Muscle of leg (tissue), 11 donors: ENCODE results near the gene ASGR2. TPM values are rescaled to one million over a fixed set of nuclear protein-coding genes. Genes with fewer than 3 reads are reported as not detected.
A peak's percentile ranks its signal among the peaks of the same experiment; 100 is the strongest.
"Not testable (repeated sequence)": the region's sequence is repeated elsewhere in the genome, so short reads cannot be mapped to it uniquely, and the experiment has no call there.

Experiments
- DNase-seq: peaks from one replicate; pipeline ENCODE4 v3.0.0; 2013
- H3K27ac ChIP-seq: one replicate; pipeline ENCODE4 v1.5.1; 2013; ENCODE audit warnings: mild to moderate bottlenecking, low read length, control low read depth
- H3K27me3 ChIP-seq: one replicate; pipeline ENCODE4 v1.6.1; 2013; ENCODE audit warnings: low read length; ENCODE audit not compliant: control insufficient read depth, insufficient read depth
- H3K36me3 ChIP-seq: one replicate; pipeline ENCODE4 v1.6.1; 2013; ENCODE audit warnings: low read length; ENCODE audit not compliant: control insufficient read depth, insufficient read depth
- H3K4me1 ChIP-seq: one replicate; pipeline ENCODE4 v1.6.1; 2013; ENCODE audit warnings: low read length; ENCODE audit not compliant: control insufficient read depth, insufficient read depth
- H3K4me3 ChIP-seq: one replicate; pipeline ENCODE4 v1.5.1; 2013; ENCODE audit warnings: low read length, control low read depth
- H3K9me3 ChIP-seq: replicated peaks from 2 replicates; pipeline ENCODE4 v1.6.1; 2013; ENCODE audit warnings: low read depth, low read length; ENCODE audit not compliant: control insufficient read depth
- WGBS: methylation state at CpG from one replicate; pipeline ENCODE4 v1.1.5; 2013; ENCODE audit warnings: missing lambda C conversion rate; ENCODE audit not compliant: insufficient coverage; 5-methylcytosine and 5-hydroxymethylcytosine counted together
- polyA plus RNA-seq, 8 donors: library from polyadenylated mRNA; unstranded; fragments of 120-200 nt; gene quantifications; one replicate each; pipeline versions ENCODE4 v1.2.1 to v1.2.3, GENCODE V29; 2013; ENCODE audit warnings: inconsistent platforms in 1 of 8, low replicate concordance in 1 of 8; ENCODE audit not compliant: insufficient read length in 8 of 8, insufficient read depth in 1 of 8
- total RNA-seq: library from RNA; stranded (reverse); fragments of 120-200 nt; gene quantifications from one replicate; pipeline ENCODE4 v1.2.4, GENCODE V29; 2013

ASGR2 gene
- total and polyA plus RNA-seq, 9 donors = 0.04 to 1.1 (median 0.43) TPM

DNA sequence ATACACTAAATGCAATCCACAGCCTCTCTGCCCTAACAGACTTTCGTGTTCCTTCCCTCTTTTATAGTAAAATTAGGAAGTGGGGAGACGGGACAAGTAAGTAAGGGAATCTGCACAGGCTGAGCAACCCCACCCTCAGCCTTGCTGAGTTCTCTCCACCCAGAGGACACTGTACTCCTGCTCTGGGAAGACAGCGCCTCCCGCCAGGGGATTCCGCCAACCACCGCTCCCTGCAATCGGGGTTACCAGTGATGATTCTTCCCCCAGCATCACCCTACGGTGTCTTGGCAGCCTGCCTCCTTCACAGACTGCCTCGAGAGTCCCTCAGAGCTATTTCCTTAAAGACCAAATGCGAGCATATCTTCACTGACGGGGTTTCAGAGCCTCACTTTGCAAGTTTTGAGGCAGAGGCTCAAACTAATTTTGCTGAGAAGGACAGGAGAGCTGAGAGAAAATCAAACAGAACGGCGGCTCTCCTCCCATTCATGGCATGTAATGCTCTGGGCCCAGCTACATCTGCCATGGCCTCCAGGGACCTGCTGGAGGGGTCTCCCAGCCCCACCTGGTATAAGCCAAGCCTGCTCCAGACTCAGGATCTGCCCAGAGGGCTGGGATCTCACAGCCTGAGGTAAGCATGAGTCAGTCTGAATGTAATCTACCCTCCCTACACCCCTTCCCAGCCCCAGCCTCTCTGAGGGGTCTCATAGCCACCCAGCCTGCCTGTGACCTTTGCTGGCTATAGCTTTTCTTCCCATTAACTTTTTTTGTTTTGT, 22.7 kb upstream of the ASGR2 start:
- Histone ChIP-seq H3K4me1 (peaks cover 10% of the 10 kb centered on the region), H3K36me3 (no peaks in the 10 kb centered on the region), H3K4me3 (no peak overlapping the region), H3K27me3 (peaks cover 23% of the 10 kb centered on the region), H3K27ac (no peak overlapping the region), H3K9me3 (no peaks in the 10 kb centered on the region)
- DNase-seq = peak; percentile 12
- 28% methylated on average over 10 of the region's 13 CpGs for WGBS

DNA sequence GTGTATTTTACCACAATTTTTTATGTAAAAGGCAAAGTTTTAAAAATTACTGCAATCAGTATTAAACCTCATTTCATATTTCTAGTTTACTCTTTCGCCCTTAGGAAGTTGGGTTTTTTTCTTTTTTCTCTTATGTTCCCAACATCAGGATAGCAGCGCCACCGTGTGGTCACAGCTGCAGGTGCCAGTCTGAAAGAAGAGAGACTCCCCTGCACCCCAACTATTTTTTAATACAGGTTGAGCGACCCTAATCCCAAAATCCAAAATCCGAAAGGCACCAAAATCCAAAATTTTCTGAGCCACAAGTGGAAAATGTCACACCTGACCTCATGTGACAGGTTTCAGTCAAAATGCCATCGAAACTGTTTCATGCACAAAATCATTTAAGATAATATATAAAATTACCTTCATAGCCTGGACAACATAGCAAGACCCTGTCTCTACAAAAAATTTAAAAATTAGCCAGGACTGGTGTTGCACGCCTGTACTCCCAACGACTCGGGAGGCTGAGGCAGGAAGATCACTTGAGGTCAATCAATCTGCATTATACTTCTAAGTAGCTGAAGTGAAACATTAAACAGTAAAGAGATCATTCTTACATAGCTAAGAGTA, 21.8 kb upstream of the ASGR2 start:
- DNase-seq = peak; percentile 80
- Histone ChIP-seq H3K36me3 (no peaks in the 10 kb centered on the region), H3K4me1 (peaks cover 10% of the 10 kb centered on the region), H3K4me3 (no peak overlapping the region), H3K27me3 (peaks cover 25% of the 10 kb centered on the region), H3K27ac (no peak overlapping the region), H3K9me3 (no peaks in the 10 kb centered on the region)
- 0% methylated on average over 3 of the region's 9 CpGs for WGBS

- H3K4me3 ChIP-seq = no peak overlapping the region
- no peak for DNase-seq
- no peaks in the 10 kb centered on the region for H3K36me3 ChIP-seq
- no peak overlapping the region for H3K27ac ChIP-seq
- H3K27me3 ChIP-seq = peaks cover 25% of the 10 kb centered on the region
- WGBS = 59% methylated on average over 18 of the region's 20 CpGs
- peaks cover 13% of the 10 kb centered on the region for H3K4me1 ChIP-seq
- H3K9me3 ChIP-seq = no peaks in the 10 kb centered on the region
Measured at GRCh38 chr17:7133916-7134315, 19.3 kb upstream of the ASGR2 start.

GRCh38 chr17:7133424-7133823, 18.8 kb upstream of the ASGR2 start:
- Histone ChIP-seq H3K27me3 (peaks cover 22% of the 10 kb centered on the region), H3K4me3 (no peak overlapping the region), H3K4me1 (peaks cover 13% of the 10 kb centered on the region), H3K27ac (no peak overlapping the region), H3K9me3 (no peaks in the 10 kb centered on the region), H3K36me3 (no peaks in the 10 kb centered on the region)
- 15% methylated on average over 14 of the region's 19 CpGs for WGBS
- peak; percentile 57 for DNase-seq

GRCh38 chr17:7132511-7133094, 18.0 kb upstream of the ASGR2 start:
- Histone ChIP-seq H3K27ac (peak overlapping the region; percentile 62), H3K4me3 (no peak overlapping the region), H3K36me3 (no peaks in the 10 kb centered on the region), H3K4me1 (peaks cover 13% of the 10 kb centered on the region), H3K27me3 (peaks cover 21% of the 10 kb centered on the region), H3K9me3 (no peaks in the 10 kb centered on the region)
- no CpG with 5 or more reads among the region's 7 CpGs for WGBS
- DNase-seq = peak; percentile 43

DNA sequence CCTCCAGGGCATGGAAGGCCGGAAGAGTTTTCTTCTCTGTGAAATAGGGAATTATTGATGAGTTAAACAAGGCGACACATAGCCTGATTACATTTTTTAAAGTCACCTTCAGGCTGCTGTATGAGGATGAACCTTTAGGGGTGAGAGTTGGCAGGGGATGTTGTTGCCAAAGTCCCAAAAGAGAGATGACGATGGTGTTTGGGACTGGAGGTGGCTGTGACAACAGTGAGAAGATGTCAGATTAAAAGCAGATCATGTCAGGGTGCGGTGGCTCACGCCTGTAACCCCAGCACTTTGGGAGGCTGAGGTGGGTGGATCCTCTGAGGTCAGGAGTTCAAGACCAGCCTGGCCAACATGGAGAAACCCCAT, 16.8 kb upstream of the ASGR2 start:
- Histone ChIP-seq H3K4me3 (no peak overlapping the region), H3K9me3 (no peaks in the 10 kb centered on the region), H3K27ac (peak overlapping the region; percentile 6), H3K27me3 (peaks cover 17% of the 10 kb centered on the region), H3K36me3 (no peaks in the 10 kb centered on the region), H3K4me1 (peaks cover 13% of the 10 kb centered on the region)
- DNase-seq = no peak
- 66% methylated on average over 3 of the region's 5 CpGs for WGBS

DNA sequence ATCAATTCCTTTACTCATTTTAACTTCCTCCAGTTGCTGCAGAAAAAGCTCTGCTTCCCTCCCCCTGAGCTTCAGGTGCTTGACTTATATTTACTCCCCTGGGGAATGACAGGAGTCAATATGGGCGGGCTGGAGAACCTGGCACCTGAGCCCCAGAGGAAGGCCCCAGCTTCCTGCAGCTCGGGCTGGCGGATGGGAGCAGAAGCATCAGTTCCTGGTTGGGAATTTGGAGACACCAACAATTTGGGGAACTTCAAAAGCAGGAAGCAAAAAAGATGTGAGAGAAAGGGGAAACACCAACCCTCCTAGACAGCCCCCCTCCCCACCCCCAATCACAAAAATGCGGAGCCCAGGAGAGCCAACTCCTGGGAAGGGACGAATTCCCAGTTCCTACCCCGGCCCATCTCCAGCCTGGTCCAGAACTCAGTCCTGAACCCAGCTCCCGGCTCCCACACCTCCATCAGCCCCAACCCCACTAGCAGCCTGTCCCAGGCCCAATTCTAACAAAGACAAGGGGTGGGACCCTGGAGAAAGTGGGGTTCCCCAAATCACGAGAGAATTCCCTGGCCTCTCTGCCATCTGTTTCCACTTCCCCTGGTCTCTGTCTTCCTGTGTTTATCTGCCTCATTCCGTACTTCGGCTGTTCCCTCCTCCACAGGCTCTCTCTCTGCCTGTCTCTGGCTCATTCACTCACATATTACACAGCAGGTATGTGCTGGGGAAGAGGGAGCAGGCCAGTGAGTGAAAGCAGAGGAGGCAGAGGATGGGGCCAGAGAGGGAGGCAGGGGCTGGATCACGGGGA, 16.2 kb upstream of the ASGR2 start:
- no peaks in the 10 kb centered on the region for H3K9me3 ChIP-seq
- peaks cover 13% of the 10 kb centered on the region for H3K4me1 ChIP-seq
- H3K36me3 ChIP-seq = no peaks in the 10 kb centered on the region
- no peak overlapping the region for H3K4me3 ChIP-seq
- 31% methylated on average over 4 of the region's 11 CpGs for WGBS
- H3K27ac ChIP-seq = peak overlapping the region; percentile 6
- DNase-seq = peak; percentile 48
- peaks cover 17% of the 10 kb centered on the region for H3K27me3 ChIP-seq

- Histone ChIP-seq H3K36me3 (no peaks in the 10 kb centered on the region), H3K27ac (no peak overlapping the region), H3K9me3 (no peaks in the 10 kb centered on the region), H3K4me1 (peaks cover 13% of the 10 kb centered on the region), H3K27me3 (peaks cover 17% of the 10 kb centered on the region), H3K4me3 (no peak overlapping the region)
- 90% methylated on average over 2 of the region's 8 CpGs for WGBS
- no peak for DNase-seq
Measured at GRCh38 chr17:7129311-7129710, 14.7 kb upstream of the ASGR2 start.

DNA sequence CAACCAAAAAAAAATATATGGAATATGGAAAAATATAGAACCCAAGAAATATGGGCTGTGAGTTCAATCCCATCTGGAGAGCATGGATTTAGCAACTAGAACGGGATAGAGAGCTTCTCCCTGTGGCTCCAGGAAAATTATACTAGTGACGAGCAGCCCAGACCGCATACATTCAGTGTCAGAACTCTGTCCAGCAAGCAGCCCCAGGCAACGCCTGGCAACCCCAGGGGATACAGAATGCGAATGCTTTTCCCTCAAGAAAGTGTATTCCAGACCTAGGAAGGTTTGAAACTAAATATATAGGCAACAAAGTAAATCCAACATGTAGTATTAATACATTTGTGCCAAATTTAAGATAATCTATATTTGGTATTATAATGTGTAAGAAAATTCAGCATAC, 13.5 kb upstream of the ASGR2 start:
- 28% methylated on average over 3 of the region's 5 CpGs for WGBS
- H3K27ac ChIP-seq = no peak overlapping the region
- no peak for DNase-seq
- H3K4me1 ChIP-seq = peaks cover 8% of the 10 kb centered on the region
- H3K27me3 ChIP-seq = peaks cover 11% of the 10 kb centered on the region
- H3K36me3 ChIP-seq = no peaks in the 10 kb centered on the region
- H3K9me3 ChIP-seq = no peaks in the 10 kb centered on the region
- H3K4me3 ChIP-seq = no peak overlapping the region

- not testable (repeated sequence) for H3K4me3 ChIP-seq, H3K27me3 ChIP-seq, H3K27ac ChIP-seq, H3K4me1 ChIP-seq, H3K36me3 ChIP-seq, H3K9me3 ChIP-seq, DNase-seq
- WGBS = no CpG with 5 or more reads among the region's 5 CpGs
Measured at GRCh38 chr17:7127501-7127900, 12.9 kb upstream of the ASGR2 start.
